Thyroid gland (tissue), 4 donors: Measurements from ENCODE around the gene TMEM61. TPM values are rescaled to one million over a fixed set of nuclear protein-coding genes. Genes with fewer than 3 reads are reported as not detected.

Experiments used
- DNase-seq, 2 donors: peaks; one replicate each; pipeline ENCODE4 v3.0.0-alpha.2; 2019
- H3K27ac ChIP-seq, 3 donors: fragments of 200-600 bp; sonication (generic); 1 replicate in 2 of 3; 2 replicates in 1 of 3; pipeline ENCODE4 v1.5.1; 2016 to 2019; ENCODE audit warnings: mild to moderate bottlenecking in 1 of 3, moderate library complexity in 1 of 3
- H3K27me3 ChIP-seq: fragments of 200-600 bp; sonication (generic); one replicate; pipeline ENCODE4 v1.5.1; 2019
- H3K36me3 ChIP-seq, 2 donors: fragments of 200-600 bp; sonication (generic); one replicate each; pipeline ENCODE4 v1.5.1; 2016 to 2019
- H3K4me1 ChIP-seq, 2 donors: fragments of 200-600 bp; sonication (generic); one replicate each; pipeline ENCODE4 v1.5.1; 2017 to 2019
- H3K4me3 ChIP-seq, 3 donors: fragments of 200-600 bp; sonication (generic); replicated peaks in 1 of 3; 1 replicate in 2 of 3; 2 replicates in 1 of 3; pipeline ENCODE4 v1.5.1; 2016; ENCODE audit warnings: mild to moderate bottlenecking in 1 of 3
- H3K9me3 ChIP-seq: fragments of 200-600 bp; sonication (generic); one replicate; pipeline ENCODE4 v1.5.1; 2017
- CTCF ChIP-seq, 6 experiments: fragments of 200-600 bp in 3 of 6; fragments of 450-650 bp in 3 of 6; sonication (generic) in 3 of 6; IDR thresholded peaks; one replicate each; pipeline ENCODE4 v1.5.1; 2016 to 2019; ENCODE audit warnings: antibody characterized with exemption in 6 of 6, mild to moderate bottlenecking in 2 of 6, inconsistent platforms in 1 of 6, moderate library complexity in 1 of 6
- POLR2A ChIP-seq, 2 donors: fragments of 450-650 bp; IDR thresholded peaks; one replicate each; pipeline ENCODE4 v1.6.1; 2017; ENCODE audit warnings: antibody characterized with exemption in 2 of 2, mild to moderate bottlenecking in 2 of 2, moderate library complexity in 1 of 2
- WGBS, 2 donors: methylation state at CpG; one replicate each; pipeline ENCODE4 v1.1.5; 2017; 5-methylcytosine and 5-hydroxymethylcytosine counted together
- intact Hi-C: fragments of 100-400 bp; cut with DNase I; formaldehyde crosslinking; loops from one replicate; pipeline ENCODE4 v1.15.1; 2023
- total RNA-seq, 4 donors: library from RNA; depleted of rRNA; stranded (reverse); fragments of >200 nt; gene quantifications; one replicate each; pipeline ENCODE4 v1.2.3, GENCODE V29; 2016

The TMEM61 gene
- total RNA-seq, 4 donors from 2014 or later = 0.45 TPM; not detected in 3

- no peak overlapping the region for H3K27ac ChIP-seq
- intact Hi-C loops = no loop called here
- H3K36me3 ChIP-seq = no peaks in the 10 kb centered on the region
- H3K9me3 ChIP-seq = no peaks in the 10 kb centered on the region
- H3K4me1 ChIP-seq = no peaks in the 10 kb centered on the region
- DNase-seq = no peak
- TF ChIP-seq CTCF (IDR thresholded peaks at IDR 0.05) = no peak
- TF ChIP-seq POLR2A (IDR thresholded peaks at IDR 0.05) = no peak
- H3K27me3 ChIP-seq = no peaks in the 10 kb centered on the region
- WGBS, 2 donors = 95 to 99% methylated on average over 4 to 8 of the region's 8 CpGs
- H3K4me3 ChIP-seq = no peak overlapping the region
Measured at GRCh38 chr1:54987919-54988705, 7.7 kb downstream of the TMEM61 start.

DNA sequence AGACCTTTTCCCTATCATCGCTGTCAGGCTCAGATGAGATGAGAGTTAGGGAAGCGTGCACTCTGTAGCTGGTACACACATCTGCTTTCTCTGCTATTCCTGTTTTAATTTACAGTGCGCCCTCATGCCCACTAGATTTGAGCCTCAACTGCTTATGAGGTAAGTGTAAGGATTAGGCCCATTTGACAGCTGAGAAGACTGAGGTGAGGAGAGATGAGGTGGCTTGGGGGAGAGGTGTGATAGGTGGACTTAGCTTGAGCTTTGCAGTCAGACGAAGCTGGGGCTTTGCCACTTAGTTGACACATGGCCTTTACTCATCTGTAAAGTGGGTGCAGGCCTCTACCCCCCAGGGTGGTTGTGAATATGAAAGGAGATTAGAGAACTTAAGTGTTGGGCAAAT is 8.5 kb downstream of the TMEM61 start:
- no peaks in the 10 kb centered on the region for H3K27me3 ChIP-seq
- 97 to 98% methylated on average over 4 of the region's 4 CpGs for WGBS, 2 donors
- no peaks in the 10 kb centered on the region for H3K9me3 ChIP-seq
- no peak overlapping the region for H3K27ac ChIP-seq
- no peak overlapping the region for H3K4me3 ChIP-seq
- no peaks in the 10 kb centered on the region for H3K36me3 ChIP-seq
- no peak for TF ChIP-seq POLR2A (IDR thresholded peaks at IDR 0.05)
- TF ChIP-seq CTCF (IDR thresholded peaks at IDR 0.05) = no peak
- DNase-seq = no peak
- intact Hi-C loops = no loop called here
- no peaks in the 10 kb centered on the region for H3K4me1 ChIP-seq

- WGBS, 2 donors = 91 to 92% methylated on average over 4 to 6 of the region's 8 CpGs
- TF ChIP-seq POLR2A (IDR thresholded peaks at IDR 0.05) = no peak
- no peak for TF ChIP-seq CTCF (IDR thresholded peaks at IDR 0.05)
- no peak for DNase-seq
- Histone ChIP-seq H3K4me1 (no peaks in the 10 kb centered on the region), H3K4me3 (no peak overlapping the region), H3K36me3 (no peaks in the 10 kb centered on the region), H3K9me3 (no peaks in the 10 kb centered on the region), H3K27ac (no peak overlapping the region), H3K27me3 (no peaks in the 10 kb centered on the region)
- intact Hi-C loops = no loop called here
Measured at GRCh38 chr1:54989473-54989872, 9.0 kb downstream of the TMEM61 start.

DNA sequence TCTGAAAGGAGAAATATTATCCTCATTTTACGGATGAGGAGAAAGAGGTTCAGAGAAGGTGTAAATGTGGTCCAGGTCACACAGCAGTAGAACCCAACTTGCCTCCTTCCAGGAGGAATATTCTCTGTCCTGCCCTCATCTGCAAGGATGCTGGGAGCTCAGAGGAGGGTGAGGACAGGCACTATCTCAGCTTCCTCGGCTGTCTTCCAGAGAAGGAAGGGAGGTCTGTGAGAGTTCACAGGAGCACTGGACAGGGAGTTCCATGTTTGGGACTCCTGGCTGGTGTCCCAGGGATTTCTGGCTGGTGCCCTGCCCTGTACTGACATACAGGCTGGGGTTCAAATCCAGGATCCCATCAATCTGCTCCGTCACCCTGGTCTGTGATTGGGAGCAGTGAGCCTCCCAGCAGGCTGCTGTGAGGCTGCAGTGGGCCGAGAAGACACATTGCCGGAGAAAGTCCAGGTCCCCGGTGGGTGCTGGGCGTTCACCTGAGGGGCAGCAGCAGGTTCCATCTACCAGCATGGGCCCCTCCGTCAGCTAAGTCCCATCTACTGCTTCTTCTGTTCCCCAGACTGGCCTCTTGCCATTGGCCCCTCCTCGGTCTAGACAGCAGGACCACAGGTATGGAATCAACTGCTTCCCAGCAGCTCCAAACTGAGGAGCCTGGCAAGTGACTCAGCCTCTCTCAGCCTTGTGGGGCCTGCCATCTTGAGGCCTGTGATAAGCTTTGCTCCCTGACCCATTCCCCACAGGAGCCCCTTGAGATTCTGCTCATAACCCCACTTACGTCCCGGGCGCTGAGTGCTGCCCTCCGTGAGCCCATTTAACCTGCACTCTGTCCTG is 9.8 kb downstream of the TMEM61 start:
- Histone ChIP-seq H3K9me3 (no peaks in the 10 kb centered on the region), H3K4me1 (no peaks in the 10 kb centered on the region), H3K4me3 (no peak overlapping the region), H3K27ac (no peak overlapping the region), H3K27me3 (no peaks in the 10 kb centered on the region), H3K36me3 (no peaks in the 10 kb centered on the region)
- intact Hi-C loops = no loop called here
- DNase-seq = no peak
- TF ChIP-seq POLR2A (IDR thresholded peaks at IDR 0.05) (no peak), CTCF (IDR thresholded peaks at IDR 0.05) (no peak)
- 67 to 83% methylated on average over 8 to 12 of the region's 13 CpGs for WGBS, 2 donors

DNA sequence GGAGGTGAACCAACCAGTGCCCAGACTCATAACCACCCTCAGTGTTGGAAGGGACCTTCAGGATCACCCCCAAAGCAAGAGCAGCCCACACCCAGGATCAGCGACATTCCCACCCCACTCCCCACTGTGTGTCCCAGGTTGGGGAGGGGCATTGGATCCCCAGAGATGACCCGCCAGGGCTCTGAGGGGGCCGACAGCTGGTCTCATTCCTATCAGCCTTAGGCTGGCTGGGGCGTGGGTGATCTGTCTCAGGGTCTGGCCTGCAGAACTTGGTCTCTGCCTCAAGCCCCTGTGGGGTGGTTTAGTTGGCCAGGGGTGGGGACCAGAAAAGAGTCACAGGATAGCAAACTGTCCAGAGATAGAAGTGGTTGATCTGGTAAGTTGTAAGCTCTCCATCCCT is 10.5 kb downstream of the TMEM61 start:
- WGBS, 2 donors = 67 to 90% methylated on average over 3 of the region's 4 CpGs

More for the DNA sequence above, 10.5 kb downstream of the TMEM61 start:
- H3K27ac ChIP-seq = no peak overlapping the region
- TF ChIP-seq POLR2A (IDR thresholded peaks at IDR 0.05) = no peak
- TF ChIP-seq CTCF (IDR thresholded peaks at IDR 0.05) = no peak
- no peaks in the 10 kb centered on the region for H3K36me3 ChIP-seq
- DNase-seq = no peak
- H3K27me3 ChIP-seq = no peaks in the 10 kb centered on the region
- no peaks in the 10 kb centered on the region for H3K9me3 ChIP-seq
- no peak overlapping the region for H3K4me3 ChIP-seq
- H3K4me1 ChIP-seq = no peaks in the 10 kb centered on the region
- intact Hi-C loops = no loop called here
